Spleen (tissue), 11 donors: ENCODE measurements around the gene SAYSD1. TPM values are rescaled to one million over a fixed set of nuclear protein-coding genes. Genes with fewer than 3 reads are reported as not detected.

ENCODE experiments used
- DNase-seq: peaks from one replicate; pipeline ENCODE4 v3.0.0-alpha.2; 2020
- H3K27ac ChIP-seq, 8 donors: fragments of 200-600 bp; sonication (generic) in 7 of 8; 1 replicate in 4 of 8; 2 replicates in 4 of 8; pipeline versions ENCODE4 v1.5.0 to v1.8.0; 2016 to 2021; ENCODE audit warnings: inconsistent platforms in 4 of 8, mild to moderate bottlenecking in 4 of 8, moderate library complexity in 1 of 8
- H3K27me3 ChIP-seq, 7 donors: fragments of 200-600 bp; sonication (generic) in 6 of 7; replicated peaks in 1 of 7; 1 replicate in 4 of 7; 2 replicates in 3 of 7; pipeline versions ENCODE4 v1.5.0 to v1.8.0; 2016 to 2021; ENCODE audit warnings: inconsistent platforms in 3 of 7, mild to moderate bottlenecking in 1 of 7
- H3K36me3 ChIP-seq, 6 donors: fragments of 200-600 bp; sonication (generic) in 5 of 6; 1 replicate in 4 of 6; 2 replicates in 2 of 6; pipeline versions ENCODE4 v1.5.0 to v1.8.0; 2016 to 2021; ENCODE audit warnings: inconsistent platforms in 2 of 6
- H3K4me1 ChIP-seq, 6 donors: fragments of 200-600 bp; sonication (generic) in 5 of 6; 1 replicate in 3 of 6; 2 replicates in 3 of 6; pipeline versions ENCODE4 v1.5.0 to v1.8.0; 2016 to 2021; ENCODE audit warnings: inconsistent platforms in 3 of 6
- H3K4me3 ChIP-seq, 8 donors: fragments of 200-600 bp; sonication (generic) in 7 of 8; 1 replicate in 4 of 8; 2 replicates in 4 of 8; pipeline versions ENCODE4 v1.5.0 to v1.8.0; 2016 to 2021; ENCODE audit warnings: inconsistent platforms in 4 of 8, mild to moderate bottlenecking in 4 of 8, moderate library complexity in 2 of 8
- H3K9me3 ChIP-seq, 8 donors: fragments of 200-600 bp; sonication (generic) in 7 of 8; 1 replicate in 4 of 8; 2 replicates in 4 of 8; pipeline versions ENCODE4 v1.5.0 to v1.8.0; 2016 to 2021; ENCODE audit warnings: inconsistent platforms in 4 of 8
- CTCF ChIP-seq, 11 experiments: fragments of 200-600 bp in 7 of 11; fragments of 450-650 bp in 4 of 11; sonication (generic) in 4 of 11; IDR thresholded peaks in 8 of 11; conservative IDR thresholded peaks in 3 of 11; 1 replicate in 7 of 11; 2 replicates in 4 of 11; pipeline versions ENCODE4 v1.4.0 to v1.8.0; 2016 to 2021; ENCODE audit warnings: antibody characterized with exemption in 11 of 11, inconsistent platforms in 4 of 11, mild to moderate bottlenecking in 1 of 11
- POLR2A ChIP-seq, 3 donors: fragments of 450-650 bp; IDR thresholded peaks; one replicate each; pipeline ENCODE4 v1.5.1; 2017; ENCODE audit warnings: antibody characterized with exemption in 3 of 3, mild to moderate bottlenecking in 1 of 3
- POLR2AphosphoS5 ChIP-seq, 3 donors: sonication (generic); formaldehyde crosslinking; IDR thresholded peaks; one replicate each; pipeline ENCODE4 v1.5.1; 2017; ENCODE audit warnings: antibody characterized with exemption in 3 of 3
- WGBS, 5 donors: extraction: QIAGEN DNeasy Blood & Tissue Kit in 3 of 5; methylation state at CpG; one replicate each; pipeline versions ENCODE4 v1.1.5 to v1.1.7; 2013 to 2018; 5-methylcytosine and 5-hydroxymethylcytosine counted together
- intact Hi-C: fragments of 100-400 bp; cut with DNase I; formaldehyde crosslinking; loops from one replicate; pipeline ENCODE4 v1.15.0; 2023; ENCODE audit warnings: low total_unique reads
- polyA plus RNA-seq, 3 donors: library from polyadenylated mRNA; stranded (reverse); fragments of 200-250 nt; gene quantifications; one replicate each; pipeline ENCODE4 v1.2.1, GENCODE V29; 2013
- total RNA-seq, 7 donors: library from RNA; depleted of rRNA in 3 of 7; stranded (reverse); fragments of >200 nt in 3 of 7; fragmentation: NEBNext Ultra II Directional in 4 of 7; extraction: Animal tissue kit (Norgen Biotek cat#: 25700) in 4 of 7; gene quantifications; one replicate each; pipeline versions ENCODE4 v1.1.0 to v1.2.1, GENCODE V29; 2016 to 2021
- donor health status: healthy with polysubstance abuse.
- donor health status: DM: no; HTN: no; CAD: no; lungs with moderate emphysema.
- donor health status: DM: no; HTN: no; CAD: no.
- donor health status: Bipolar disorder and iron deficiency.
- donor health status: healthy.
- donor health status: DM: no; HTN: no; CAD: no.
- donor health status: DM: yes; HTN: yes; CAD: no.

SAYSD1 gene
- total and polyA plus RNA-seq, 10 donors, result 8.1 to 14.2 (median 13.2) TPM

- WGBS, 5 donors, result 73 to 81% (median 76%) methylated on average over 7 of the region's 7 CpGs
- Histone ChIP-seq H3K4me3 (no peak overlapping the region), H3K4me1 (peaks cover 0 to 7% (median 0%) of the 10 kb centered on the region in 6 donors), H3K27ac (no peak overlapping the region), H3K9me3 (no peaks in the 10 kb centered on the region), H3K27me3 (peaks cover 0 to 93% (median 37%) of the 10 kb centered on the region in 7 donors), H3K36me3 (no peaks in the 10 kb centered on the region)
- no peak for TF ChIP-seq POLR2AphosphoS5 (IDR thresholded peaks at IDR 0.05)
- no peak for TF ChIP-seq CTCF (IDR thresholded peaks at IDR 0.05 in 8 of 11, conservative IDR thresholded peaks at IDR 0.05 in 3 of 11)
- no peak for TF ChIP-seq POLR2A (IDR thresholded peaks at IDR 0.05)
- no peak for DNase-seq
- intact Hi-C loops, result no loop called here
These were observed 27.8 kb downstream of the SAYSD1 start for GRCh38 chr6:39087197-39087596.

GRCh38 chr6:39086711-39087110 is 28.3 kb downstream of the SAYSD1 start:
- H3K27me3 ChIP-seq, result peaks cover 0 to 90% (median 37%) of the 10 kb centered on the region in 7 donors
- intact Hi-C loops, result no loop called here
- H3K9me3 ChIP-seq, result no peaks in the 10 kb centered on the region
- DNase-seq, result no peak
- 67 to 83% (median 74%) methylated on average over 5 to 6 of the region's 6 CpGs for WGBS, 5 donors
- no peaks in the 10 kb centered on the region for H3K36me3 ChIP-seq
- TF ChIP-seq POLR2AphosphoS5 (IDR thresholded peaks at IDR 0.05) (no peak), CTCF (IDR thresholded peaks at IDR 0.05 in 8 of 11, conservative IDR thresholded peaks at IDR 0.05 in 3 of 11) (no peak), POLR2A (IDR thresholded peaks at IDR 0.05) (no peak)
- no peak overlapping the region for H3K4me3 ChIP-seq
- peaks cover 0 to 7% (median 0%) of the 10 kb centered on the region in 6 donors for H3K4me1 ChIP-seq
- no peak overlapping the region for H3K27ac ChIP-seq

GRCh38 chr6:39086294-39086693 is 28.7 kb downstream of the SAYSD1 start:
- peaks cover 0 to 85% (median 37%) of the 10 kb centered on the region in 7 donors for H3K27me3 ChIP-seq
- DNase-seq, result no peak
- H3K36me3 ChIP-seq, result no peaks in the 10 kb centered on the region
- peaks cover 0 to 7% (median 0%) of the 10 kb centered on the region in 6 donors for H3K4me1 ChIP-seq
- WGBS, 5 donors, result 38 to 61% (median 40%) methylated on average over 7 of the region's 7 CpGs
- H3K27ac ChIP-seq, result no peak overlapping the region
- no peak overlapping the region for H3K4me3 ChIP-seq
- H3K9me3 ChIP-seq, result no peaks in the 10 kb centered on the region
- no peak for TF ChIP-seq POLR2AphosphoS5 (IDR thresholded peaks at IDR 0.05)
- TF ChIP-seq POLR2A (IDR thresholded peaks at IDR 0.05), result no peak
- no peak for TF ChIP-seq CTCF (IDR thresholded peaks at IDR 0.05 in 8 of 11, conservative IDR thresholded peaks at IDR 0.05 in 3 of 11)
- intact Hi-C loops, result no loop called here

- Histone ChIP-seq H3K4me3 (no peak overlapping the region), H3K27me3 (peaks cover 0 to 75% (median 34%) of the 10 kb centered on the region in 7 donors), H3K9me3 (no peaks in the 10 kb centered on the region), H3K4me1 (peaks cover 0 to 6% (median 0%) of the 10 kb centered on the region in 6 donors), H3K27ac (no peak overlapping the region), H3K36me3 (no peaks in the 10 kb centered on the region)
- TF ChIP-seq CTCF (IDR thresholded peaks at IDR 0.05 in 8 of 11, conservative IDR thresholded peaks at IDR 0.05 in 3 of 11) (no peak), POLR2A (IDR thresholded peaks at IDR 0.05) (no peak), POLR2AphosphoS5 (IDR thresholded peaks at IDR 0.05) (no peak)
- intact Hi-C loops, result no loop called here
- 65 to 77% (median 72%) methylated on average over 5 of the region's 5 CpGs for WGBS, 5 donors
- DNase-seq, result no peak
These were observed 29.7 kb downstream of the SAYSD1 start for GRCh38 chr6:39085129-39085797.
